Measurements from ENCODE around the gene SPON2. TPM values are rescaled to one million over a fixed set of nuclear protein-coding genes. Genes with fewer than 3 reads are reported as not detected.
"Not testable (repeated sequence)": the region's sequence is repeated elsewhere in the genome, so short reads cannot be mapped to it uniquely, and the experiment has no call there.

SPON2 gene
- total RNA-seq, 1 donor from 2014 or later = 32.4 TPM

GRCh38 chr4:1153567-1154090, 18.8 kb downstream of the SPON2 start:
- intact Hi-C loops (cut with micrococcal nuclease) = no loop called here

DNA sequence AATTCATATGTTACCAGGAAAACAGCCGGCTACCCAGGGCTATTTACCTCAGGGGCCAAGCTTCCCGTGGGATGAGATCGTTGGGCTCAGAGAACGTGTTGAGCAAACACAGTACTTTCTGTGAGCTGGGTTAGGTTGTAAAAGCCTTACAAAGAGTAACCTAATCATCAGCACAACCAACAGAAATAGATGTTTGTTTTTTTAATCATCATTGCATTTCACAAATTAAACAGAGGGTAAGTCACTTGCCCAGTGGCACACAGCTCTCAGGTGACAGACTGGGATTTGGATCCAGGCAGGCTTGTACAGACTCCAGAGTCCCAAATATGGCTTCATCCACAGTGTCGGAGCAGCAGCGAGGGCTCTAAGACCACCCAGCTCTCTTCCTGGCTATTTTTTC, 20.1 kb downstream of the SPON2 start:
- intact Hi-C loops (cut with micrococcal nuclease) = no loop called here

- intact Hi-C loops (cut with micrococcal nuclease) = no loop called here
These were observed 20.8 kb downstream of the SPON2 start for GRCh38 chr4:1151541-1151940.

DNA sequence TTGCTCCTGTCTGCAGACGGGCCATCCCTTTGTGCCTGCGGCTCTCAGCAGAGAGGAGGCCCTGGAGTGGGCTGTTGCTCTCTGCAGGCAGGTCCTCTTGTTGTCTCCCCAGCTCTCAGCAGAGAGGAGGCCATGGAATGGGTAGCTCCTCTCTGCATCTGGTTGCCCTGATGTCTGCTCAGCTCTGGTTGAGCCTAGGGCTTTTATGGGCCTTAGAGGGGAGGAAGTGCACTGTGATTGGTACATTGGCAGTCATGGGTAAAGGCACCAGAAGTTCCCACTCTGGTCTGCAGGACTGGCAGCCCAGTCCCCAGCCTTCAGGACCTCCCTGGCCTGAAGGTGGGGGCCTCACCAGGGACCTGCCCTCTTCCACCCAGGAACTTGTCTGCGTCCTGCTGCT, 21.5 kb downstream of the SPON2 start:
- intact Hi-C loops (cut with micrococcal nuclease) = no loop called here

DNA sequence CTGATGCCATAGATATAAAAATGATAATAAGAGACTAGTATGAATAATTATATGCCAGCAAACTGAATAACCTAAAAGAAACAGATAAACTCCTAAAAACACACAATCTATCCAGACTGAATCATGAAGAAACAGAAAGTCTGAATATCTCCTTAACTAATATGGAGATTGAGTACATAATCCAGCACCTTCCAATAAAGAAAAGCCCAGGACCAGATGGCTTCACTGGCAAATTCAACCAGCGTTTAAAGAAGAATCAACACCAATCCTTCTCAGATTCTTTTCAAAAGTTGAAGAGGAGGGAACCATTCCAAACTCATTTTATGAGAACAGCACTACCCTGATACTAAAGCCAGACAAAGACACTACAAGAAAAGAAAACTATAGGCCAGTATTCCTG, 32.5 kb downstream of the SPON2 start:
- intact Hi-C loops (cut with micrococcal nuclease) = loop anchor here (10.0 kb wide), 1 partner anchor 375 kb away; no protein-coding TSS in a partner anchor

DNA sequence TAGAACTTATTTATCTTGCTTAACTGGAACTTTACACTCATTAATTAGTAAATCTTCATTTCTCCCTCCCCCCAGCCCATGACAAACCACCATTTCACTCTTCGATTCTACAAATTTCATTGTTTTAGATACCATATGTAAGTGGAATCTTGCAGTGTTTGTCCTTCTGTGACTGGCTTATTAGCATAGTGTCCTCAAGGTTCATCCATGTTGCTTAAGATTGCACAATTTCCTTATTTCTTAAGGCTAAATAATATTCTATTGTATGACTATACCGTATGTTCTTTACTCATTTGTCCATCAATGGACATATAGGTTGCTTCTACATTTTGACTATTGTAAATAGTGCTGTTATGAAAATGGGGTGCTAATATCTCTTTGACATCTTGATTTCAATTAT, 34.5 kb downstream of the SPON2 start:
- intact Hi-C loops (cut with micrococcal nuclease) = loop anchor here (1.0 to 10.0 kb wide), 2 partner anchors 64 to 377 kb away; no protein-coding TSS in a partner anchor

GRCh38 chr4:1137063-1137776, 35.2 kb downstream of the SPON2 start:
- intact Hi-C loops (cut with micrococcal nuclease) = loop anchor here (1.0 to 10.0 kb wide), 2 partner anchors 65 to 378 kb away; no protein-coding TSS in a partner anchor

- intact Hi-C loops (cut with micrococcal nuclease) = loop anchor here (10.0 kb wide), 1 partner anchor 379 kb away; no protein-coding TSS in a partner anchor
These were observed 36.3 kb downstream of the SPON2 start for GRCh38 chr4:1136048-1136447.

- intact Hi-C loops (cut with micrococcal nuclease) = loop anchor here (5.0 to 10.0 kb wide), 2 partner anchors 114 to 382 kb away; partner anchors contain the start of gene CTBP1
These were observed 39.4 kb downstream of the SPON2 start for GRCh38 chr4:1133033-1133432.

DNA sequence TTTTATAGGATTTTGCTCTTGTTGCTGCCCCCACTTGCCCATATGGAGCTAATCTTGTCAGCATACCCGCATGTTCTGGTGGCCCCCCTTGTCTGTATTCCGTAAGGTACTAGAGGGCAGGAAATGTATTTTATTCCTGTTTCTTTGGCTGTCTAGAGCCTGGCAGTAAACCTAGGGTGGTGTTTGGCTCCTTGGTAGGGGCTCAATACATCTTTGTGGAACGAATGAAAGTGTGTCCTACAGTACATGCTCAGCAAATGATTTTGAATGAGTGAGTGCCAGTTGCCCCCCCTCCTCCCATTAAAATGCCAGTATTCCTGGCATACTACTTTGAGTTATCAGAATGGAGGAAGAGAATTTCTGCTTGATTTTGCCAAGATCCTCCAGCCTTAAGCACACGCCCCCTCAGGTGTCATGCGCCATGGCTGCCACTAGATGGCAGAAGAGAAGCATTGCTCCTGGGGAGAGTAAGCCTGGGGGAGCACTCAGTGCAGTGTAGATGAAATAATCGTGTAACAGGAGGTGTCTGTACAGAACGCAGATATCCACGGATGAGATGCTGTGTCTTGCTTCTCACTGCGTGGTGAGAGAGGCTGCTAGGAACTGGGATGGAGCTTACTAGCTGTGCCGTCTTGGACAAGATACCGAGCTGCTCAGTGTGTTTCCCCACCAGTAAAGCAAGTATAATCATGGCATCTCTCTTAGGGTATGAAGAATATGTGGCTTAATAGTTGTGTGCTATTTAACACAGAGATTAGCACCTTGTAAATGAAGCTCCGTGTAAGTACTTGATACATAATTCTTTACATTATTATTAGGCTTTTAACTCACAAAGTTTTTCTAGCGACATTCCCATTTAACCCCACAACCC, 41.8 kb downstream of the SPON2 start:
- intact Hi-C loops (cut with micrococcal nuclease) = loop anchor here (1.0 to 10.0 kb wide), 7 partner anchors 37 to 384 kb away; partner anchors contain the start of gene CTBP1

GRCh38 chr4:1126506-1126905, 45.9 kb downstream of the SPON2 start:
- intact Hi-C loops (cut with micrococcal nuclease) = no loop called here

DNA sequence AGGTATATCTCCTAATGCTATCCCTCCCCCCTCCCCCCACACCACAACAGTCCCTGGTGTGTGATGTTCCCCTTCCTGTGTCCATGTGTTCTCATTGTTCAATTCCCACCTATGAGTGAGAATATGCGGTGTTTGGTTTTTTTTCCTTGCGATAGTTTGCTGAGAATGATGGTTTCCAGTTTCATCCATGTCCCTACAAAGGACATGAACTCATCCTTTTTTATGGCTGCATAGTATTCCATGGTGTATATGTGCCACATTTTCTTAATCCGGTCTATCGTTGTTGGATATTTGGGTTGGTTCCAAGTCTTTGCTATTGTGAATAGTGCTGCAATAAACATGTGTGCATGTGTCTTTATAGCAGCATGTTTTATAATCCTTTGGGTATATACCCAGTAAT, 46.9 kb downstream of the SPON2 start:
- intact Hi-C loops (cut with micrococcal nuclease) = not testable (repeated sequence)

- intact Hi-C loops (cut with micrococcal nuclease) = no loop called here
These were observed 47.6 kb downstream of the SPON2 start for GRCh38 chr4:1124818-1125217.

DNA sequence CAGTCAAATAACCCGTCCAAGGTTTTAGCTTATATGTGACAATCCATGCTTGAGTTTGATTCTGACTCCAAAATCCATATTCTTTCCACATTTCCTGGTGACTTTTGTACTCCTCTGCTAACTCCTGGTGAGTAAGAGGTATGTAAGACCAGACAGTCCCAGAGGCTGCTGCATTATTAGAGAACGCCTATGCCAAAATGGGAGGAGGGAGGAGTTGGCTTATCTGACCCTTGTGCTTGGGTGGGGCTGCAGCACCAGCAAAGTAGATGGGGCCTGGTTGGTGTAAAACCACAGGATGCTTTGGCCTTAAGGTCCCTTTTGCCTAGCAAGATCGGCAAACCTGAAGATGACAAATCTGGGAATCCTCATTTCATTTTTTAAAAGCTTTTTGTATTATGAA, 49.9 kb downstream of the SPON2 start:
- intact Hi-C loops (cut with micrococcal nuclease) = no loop called here

Other genes starting within 250 kb of the SPON2 start
- gene GAK, start 240.3 kb downstream of the SPON2 start, total RNA-seq = 141 and 144 TPM in 2 replicates
- 21.8 and 23.6 TPM in 2 replicates for gene TMEM175, start 240.1 kb downstream of the SPON2 start, total RNA-seq
- gene DGKQ, start 199.0 kb downstream of the SPON2 start, total RNA-seq = 16.0 and 16.6 TPM in 2 replicates
- gene IDUA, start 185.5 kb downstream of the SPON2 start, total RNA-seq = 35.3 and 36.0 TPM in 2 replicates
- 0.43 TPM in 1 of 2 replicates, not detected in the other for gene SLC26A1, start 179.2 kb downstream of the SPON2 start, total RNA-seq
- 15.1 and 16.1 TPM in 2 replicates for gene FGFRL1, start 161.0 kb downstream of the SPON2 start, total RNA-seq
- 0.68 and 1.2 TPM in 2 replicates for gene RNF212, start 59.0 kb downstream of the SPON2 start, total RNA-seq
- gene CTBP1, start 76.5 kb upstream of the SPON2 start, total RNA-seq = 227 and 238 TPM in 2 replicates
- gene MAEA, start 117.3 kb upstream of the SPON2 start, total RNA-seq = 62.1 and 62.9 TPM in 2 replicates
- 20.3 and 21.9 TPM in 2 replicates for gene UVSSA, start 174.6 kb upstream of the SPON2 start, total RNA-seq
- gene NKX1-1, start 233.9 kb upstream of the SPON2 start, total RNA-seq = not detected in 2 replicates

All from T-helper 2 cell treated with Interferon-gamma antibody and Interleukin-4, amounts not matched to agents 100 ng/mL and 5 ng/mL, for 36 hours (primary cell).